ENCODE results near the gene TPST1.

DNA sequence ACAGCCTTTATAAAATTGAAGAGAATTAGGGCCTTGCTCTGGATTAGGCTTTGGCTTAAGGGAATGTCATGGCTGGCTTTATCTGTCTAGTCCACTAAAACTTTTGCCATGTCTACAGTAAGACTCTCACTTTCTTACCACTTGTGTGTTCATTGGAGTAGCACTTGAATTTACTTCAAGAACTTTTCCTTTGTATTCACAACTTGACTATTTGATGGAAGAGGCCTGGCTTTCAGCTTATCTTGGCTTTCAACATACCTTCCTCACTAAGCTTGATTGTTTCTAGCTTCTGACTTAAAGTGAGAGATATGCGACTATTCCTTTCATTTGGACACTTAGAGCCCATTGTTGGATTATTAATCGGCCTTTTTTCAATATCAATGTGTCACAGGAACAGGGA lies 96.1 kb downstream of the TPST1 start:
- no peak for TF ChIP-seq POLR2A (IDR thresholded peaks at IDR 0.05; ENCODE audit: control extremely low read depth in 1 of 2, low read depth in 2 of 2, low read length in 2 of 2)
- no peak for TF ChIP-seq EGR1 (IDR thresholded peaks at IDR 0.05; ENCODE audit: borderline replicate concordance, low read depth, low read length)
- TF ChIP-seq, protein P1, sequence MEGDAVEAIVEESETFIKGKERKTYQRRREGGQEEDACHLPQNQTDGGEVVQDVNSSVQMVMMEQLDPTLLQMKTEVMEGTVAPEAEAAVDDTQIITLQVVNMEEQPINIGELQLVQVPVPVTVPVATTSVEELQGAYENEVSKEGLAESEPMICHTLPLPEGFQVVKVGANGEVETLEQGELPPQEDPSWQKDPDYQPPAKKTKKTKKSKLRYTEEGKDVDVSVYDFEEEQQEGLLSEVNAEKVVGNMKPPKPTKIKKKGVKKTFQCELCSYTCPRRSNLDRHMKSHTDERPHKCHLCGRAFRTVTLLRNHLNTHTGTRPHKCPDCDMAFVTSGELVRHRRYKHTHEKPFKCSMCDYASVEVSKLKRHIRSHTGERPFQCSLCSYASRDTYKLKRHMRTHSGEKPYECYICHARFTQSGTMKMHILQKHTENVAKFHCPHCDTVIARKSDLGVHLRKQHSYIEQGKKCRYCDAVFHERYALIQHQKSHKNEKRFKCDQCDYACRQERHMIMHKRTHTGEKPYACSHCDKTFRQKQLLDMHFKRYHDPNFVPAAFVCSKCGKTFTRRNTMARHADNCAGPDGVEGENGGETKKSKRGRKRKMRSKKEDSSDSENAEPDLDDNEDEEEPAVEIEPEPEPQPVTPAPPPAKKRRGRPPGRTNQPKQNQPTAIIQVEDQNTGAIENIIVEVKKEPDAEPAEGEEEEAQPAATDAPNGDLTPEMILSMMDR (IDR thresholded peaks at IDR 0.05; ENCODE audit: control extremely low read depth in 1 of 3, insufficient read depth in 1 of 3, low read depth in 1 of 3, low read length in 3 of 3), result no peak
- TF ChIP-seq, protein P2, sequence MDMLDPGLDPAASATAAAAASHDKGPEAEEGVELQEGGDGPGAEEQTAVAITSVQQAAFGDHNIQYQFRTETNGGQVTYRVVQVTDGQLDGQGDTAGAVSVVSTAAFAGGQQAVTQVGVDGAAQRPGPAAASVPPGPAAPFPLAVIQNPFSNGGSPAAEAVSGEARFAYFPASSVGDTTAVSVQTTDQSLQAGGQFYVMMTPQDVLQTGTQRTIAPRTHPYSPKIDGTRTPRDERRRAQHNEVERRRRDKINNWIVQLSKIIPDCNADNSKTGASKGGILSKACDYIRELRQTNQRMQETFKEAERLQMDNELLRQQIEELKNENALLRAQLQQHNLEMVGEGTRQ (IDR thresholded peaks at IDR 0.05; ENCODE audit: low read length), result no peak
- TF ChIP-seq SIN3A (conservative IDR thresholded peaks at IDR 0.05 in 1 of 2, IDR thresholded peaks at IDR 0.05 in 1 of 2; ENCODE audit: low read depth in 1 of 2, low read length in 2 of 2), result no peak

All from H1 (cell line).